Testis (tissue), 5 donors: ENCODE data around the gene GLG1. TPM values are rescaled to one million over a fixed set of nuclear protein-coding genes. Genes with fewer than 3 reads are reported as not detected.
"Not testable (repeated sequence)": the region's sequence is repeated elsewhere in the genome, so short reads cannot be mapped to it uniquely, and the experiment has no call there.

Experiments used
- DNase-seq: peaks from one replicate; pipeline ENCODE4 v3.0.0-alpha.2; 2019
- H3K27ac ChIP-seq, 2 donors: fragments of 200-600 bp; sonication (generic); one replicate each; pipeline ENCODE4 v1.5.1; 2019
- H3K27me3 ChIP-seq: fragments of 200-600 bp; sonication (generic); one replicate; pipeline ENCODE4 v1.5.1; 2019
- H3K36me3 ChIP-seq: fragments of 200-600 bp; sonication (generic); one replicate; pipeline ENCODE4 v1.5.1; 2017; ENCODE audit warnings: low read depth; ENCODE audit errors: missing control alignments
- H3K4me1 ChIP-seq: fragments of 200-600 bp; sonication (generic); one replicate; pipeline ENCODE4 v1.5.1; 2019
- H3K4me3 ChIP-seq, 2 donors: fragments of 200-600 bp; sonication (generic); one replicate each; pipeline ENCODE4 v1.5.1; 2017 to 2019
- H3K9me3 ChIP-seq: fragments of 200-600 bp; sonication (generic); one replicate; pipeline ENCODE4 v1.5.1; 2017
- POLR2A ChIP-seq: fragments of 450-650 bp; IDR thresholded peaks from one replicate; pipeline ENCODE4 v1.6.1; 2017; ENCODE audit warnings: antibody characterized with exemption, mild to moderate bottlenecking, moderate library complexity
- WGBS, 2 donors: methylation state at CpG; one replicate each; pipeline ENCODE4 v1.1.5; 2018; 5-methylcytosine and 5-hydroxymethylcytosine counted together
- intact Hi-C: fragments of 100-400 bp; cut with DNase I; formaldehyde crosslinking; loops from one replicate; pipeline ENCODE4 v1.15.1; 2023; ENCODE audit warnings: low total_unique reads
- long read RNA-seq, 2 donors: transcript quantifications; one replicate each; lab custom pipeline, GENCODE V29; 2026
- polyA plus RNA-seq: library from polyadenylated mRNA; stranded (reverse); fragments of 350-450 nt; fragmentation: Illumina TruSeq; extraction: RNeasy Lipid Tissue Mini Kit (QIAGEN cat#74804); gene quantifications from one replicate; pipeline ENCODE4 v1.2.3, GENCODE V29; 2014; ENCODE audit warnings: low read depth, low replicate concordance; ENCODE audit not compliant: insufficient read depth
- total RNA-seq, 2 donors: library from RNA; depleted of rRNA; stranded (reverse); fragments of >200 nt; gene quantifications; one replicate each; pipeline ENCODE4 v1.2.3, GENCODE V29; 2016
- TF ChIP-seq, protein P1 (sequence below), 3 experiments: fragments of 450-650 bp in 2 of 3; fragments of 200-600 bp in 1 of 3; sonication (generic) in 1 of 3; IDR thresholded peaks; one replicate each; pipeline ENCODE4 v1.5.1; 2016 to 2019; ENCODE audit warnings: antibody characterized with exemption in 3 of 3, mild to moderate bottlenecking in 2 of 3, moderate library complexity in 1 of 3

Gene GLG1
- total RNA-seq = 100 to 1,000 TPM; 206 to 268 TPM
- 151 TPM for polyA plus RNA-seq
- long read RNA-seq, donor 1, full-length matches to known transcripts = 22 of 22 reads
- long read RNA-seq, donor 1, partial matches to known transcripts = 0 of 22 reads
- long read RNA-seq, donor 1, other reads (novel, unspliced or antisense) = 0 of 22 reads
- long read RNA-seq, donor 2, full-length matches to known transcripts = 16 of 16 reads
- long read RNA-seq, donor 2, partial matches to known transcripts = 0 of 16 reads
- long read RNA-seq, donor 2, other reads (novel, unspliced or antisense) = 0 of 16 reads

DNA sequence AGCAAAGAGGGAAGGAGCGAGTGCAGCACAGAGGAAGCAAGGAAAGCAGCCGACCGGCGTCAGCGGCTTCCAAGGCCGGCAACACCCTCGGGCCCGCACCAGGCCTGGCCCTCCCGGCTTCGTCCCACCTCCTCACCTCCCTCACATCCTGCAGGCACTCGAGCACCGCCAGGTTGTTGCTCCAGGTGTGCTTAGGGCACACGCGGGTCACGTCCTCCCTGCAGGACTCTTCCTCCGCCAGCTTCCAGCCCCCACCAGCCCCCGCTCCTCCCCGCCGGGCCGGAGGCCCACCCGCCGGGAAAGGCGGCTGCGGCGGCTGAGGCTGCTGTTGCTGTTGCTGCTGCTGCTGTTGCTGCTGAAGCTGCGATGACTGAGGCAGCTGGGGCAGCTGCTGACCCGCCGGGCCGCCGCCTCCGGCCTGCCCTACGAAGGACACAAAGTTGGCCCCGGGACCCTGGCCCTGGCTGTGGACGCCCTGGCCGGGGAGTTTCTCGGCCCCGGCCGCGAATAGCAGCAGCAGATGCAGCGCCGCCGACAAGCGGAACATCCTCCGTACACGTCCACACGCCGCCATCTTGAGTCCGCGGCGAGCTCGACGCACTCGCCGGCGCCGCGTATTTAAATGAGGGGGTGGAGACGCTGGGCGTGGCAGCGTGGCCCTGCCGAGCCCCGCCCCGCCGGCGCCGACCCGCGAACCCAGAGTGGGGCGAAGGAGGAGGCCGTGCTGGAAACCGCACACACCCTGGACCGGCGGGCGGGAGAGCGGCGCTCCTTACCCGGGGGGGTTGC is at the start of gene GLG1:
Gene GLG1, minus strand, starts transcription at position 594 of the 789 bp plus-strand sequence. Its CDS starts 20 bp downstream, at position 574.
- peak within 1 kb of the TSS; percentile 88 to 89 for H3K27ac ChIP-seq
- no peaks in the 10 kb centered on the region for H3K27me3 ChIP-seq
- peak within 1 kb of the TSS; percentile 71 to 99 for H3K4me3 ChIP-seq
- peak; percentile 96 for DNase-seq
- H3K4me1 ChIP-seq = peaks cover 15% of the 10 kb centered on the region
- 0 to 1% methylated on average over 33 to 68 of the region's 77 CpGs for WGBS, 2 donors
- no peaks in the 10 kb centered on the region for H3K36me3 ChIP-seq
- intact Hi-C loops = no loop called here
- TF ChIP-seq, protein P1, sequence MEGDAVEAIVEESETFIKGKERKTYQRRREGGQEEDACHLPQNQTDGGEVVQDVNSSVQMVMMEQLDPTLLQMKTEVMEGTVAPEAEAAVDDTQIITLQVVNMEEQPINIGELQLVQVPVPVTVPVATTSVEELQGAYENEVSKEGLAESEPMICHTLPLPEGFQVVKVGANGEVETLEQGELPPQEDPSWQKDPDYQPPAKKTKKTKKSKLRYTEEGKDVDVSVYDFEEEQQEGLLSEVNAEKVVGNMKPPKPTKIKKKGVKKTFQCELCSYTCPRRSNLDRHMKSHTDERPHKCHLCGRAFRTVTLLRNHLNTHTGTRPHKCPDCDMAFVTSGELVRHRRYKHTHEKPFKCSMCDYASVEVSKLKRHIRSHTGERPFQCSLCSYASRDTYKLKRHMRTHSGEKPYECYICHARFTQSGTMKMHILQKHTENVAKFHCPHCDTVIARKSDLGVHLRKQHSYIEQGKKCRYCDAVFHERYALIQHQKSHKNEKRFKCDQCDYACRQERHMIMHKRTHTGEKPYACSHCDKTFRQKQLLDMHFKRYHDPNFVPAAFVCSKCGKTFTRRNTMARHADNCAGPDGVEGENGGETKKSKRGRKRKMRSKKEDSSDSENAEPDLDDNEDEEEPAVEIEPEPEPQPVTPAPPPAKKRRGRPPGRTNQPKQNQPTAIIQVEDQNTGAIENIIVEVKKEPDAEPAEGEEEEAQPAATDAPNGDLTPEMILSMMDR (IDR thresholded peaks at IDR 0.05) = no peak
- peak; percentile 78 for TF ChIP-seq POLR2A
- H3K9me3 ChIP-seq = no peaks in the 10 kb centered on the region

- H3K36me3 ChIP-seq = no peaks in the 10 kb centered on the region
- TF ChIP-seq, protein P1 (IDR thresholded peaks at IDR 0.05) = no peak
- no peak for TF ChIP-seq POLR2A
- DNase-seq = no peak
- intact Hi-C loops = no loop called here
- 67 to 88% methylated on average over 3 of the region's 3 CpGs for WGBS, 2 donors
- H3K4me3 ChIP-seq = no peak overlapping the region
- no peaks in the 10 kb centered on the region for H3K27me3 ChIP-seq
- H3K9me3 ChIP-seq = no peaks in the 10 kb centered on the region
- H3K27ac ChIP-seq = no peak overlapping the region
- H3K4me1 ChIP-seq = no peaks in the 10 kb centered on the region
Observed at GRCh38 chr16:74654536-74655050, 47.7 kb upstream of the GLG1 start.

GRCh38 chr16:74652883-74653282 is 46.0 kb upstream of the GLG1 start:
- intact Hi-C loops, DNase-seq, H3K27me3 ChIP-seq, H3K4me3 ChIP-seq, H3K36me3 ChIP-seq, H3K9me3 ChIP-seq, H3K27ac ChIP-seq, H3K4me1 ChIP-seq: not testable (repeated sequence)
- WGBS, 2 donors = 96 to 100% methylated on average over 2 of the region's 2 CpGs

GRCh38 chr16:74652249-74652648 is 45.3 kb upstream of the GLG1 start:
- Histone ChIP-seq H3K9me3 (no peaks in the 10 kb centered on the region), H3K4me3 (no peak overlapping the region), H3K27ac (no peak overlapping the region), H3K4me1 (no peaks in the 10 kb centered on the region), H3K36me3 (no peaks in the 10 kb centered on the region), H3K27me3 (no peaks in the 10 kb centered on the region)
- DNase-seq = no peak
- 40 to 53% methylated on average over 1 of the region's 1 CpG for WGBS, 2 donors
- intact Hi-C loops = no loop called here
- TF ChIP-seq, protein P1 (IDR thresholded peaks at IDR 0.05) = no peak
- no peak for TF ChIP-seq POLR2A

GRCh38 chr16:74651841-74652240 is 44.9 kb upstream of the GLG1 start:
- Histone ChIP-seq H3K27me3 (no peaks in the 10 kb centered on the region), H3K4me1 (no peaks in the 10 kb centered on the region), H3K9me3 (no peaks in the 10 kb centered on the region), H3K36me3 (no peaks in the 10 kb centered on the region), H3K27ac (no peak overlapping the region), H3K4me3 (no peak overlapping the region)
- intact Hi-C loops = no loop called here
- 89 to 96% methylated on average over 2 of the region's 2 CpGs for WGBS, 2 donors
- no peak for DNase-seq
- TF ChIP-seq POLR2A = no peak
- TF ChIP-seq, protein P1 (IDR thresholded peaks at IDR 0.05) = no peak
